GM21423 (cell line): ENCODE results near the gene ZC3H18.

Source experiments
- ATAC-seq: cut with Tn5 transposase; IDR thresholded peaks from one replicate; pipeline ENCODE4 v1.9.1; 2021; ENCODE audit warnings: mild to moderate bottlenecking, moderate library complexity; ENCODE audit not compliant: unreplicated experiment

Gene ZC3H18

GRCh38 chr16:88671806-88672205, 101.6 kb downstream of the ZC3H18 start:
- no peak for ATAC-seq

- no peak for ATAC-seq
Measured at GRCh38 chr16:88672776-88673175, 102.6 kb downstream of the ZC3H18 start.

DNA sequence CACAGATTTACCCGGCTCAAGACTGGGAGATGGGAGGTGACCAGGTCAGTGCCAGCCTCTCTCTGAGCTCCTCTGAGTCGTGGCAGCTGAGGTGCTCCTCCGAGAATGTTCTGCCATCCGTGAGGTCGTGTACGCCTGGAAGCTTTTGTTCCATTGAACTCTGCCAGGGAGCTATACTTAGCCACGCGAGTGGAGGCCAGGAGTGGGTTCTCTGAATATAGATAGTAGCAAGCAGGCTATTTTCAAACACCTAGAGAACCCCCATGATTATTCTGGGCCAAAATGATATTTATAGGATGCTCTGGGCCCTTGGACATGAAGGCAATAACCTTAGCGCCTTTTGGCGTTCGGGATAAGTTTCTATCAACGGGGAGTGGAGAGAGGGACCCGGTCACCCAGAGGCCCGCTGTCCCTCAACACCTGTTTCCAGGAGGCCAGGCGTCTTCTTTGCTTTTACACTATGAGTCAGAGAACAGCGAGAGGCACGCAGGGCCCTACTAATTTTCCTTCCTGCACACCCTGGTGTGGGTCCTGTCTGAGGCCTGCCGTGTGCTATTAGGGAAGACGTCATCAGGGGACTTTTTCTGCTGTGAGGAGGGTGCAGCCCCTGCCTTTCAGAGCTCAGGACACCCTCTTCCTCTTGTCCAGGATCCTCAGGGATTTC, 103.6 kb downstream of the ZC3H18 start:
- ATAC-seq = no peak

GRCh38 chr16:88676502-88677242, 106.5 kb downstream of the ZC3H18 start:
- no peak for ATAC-seq

DNA sequence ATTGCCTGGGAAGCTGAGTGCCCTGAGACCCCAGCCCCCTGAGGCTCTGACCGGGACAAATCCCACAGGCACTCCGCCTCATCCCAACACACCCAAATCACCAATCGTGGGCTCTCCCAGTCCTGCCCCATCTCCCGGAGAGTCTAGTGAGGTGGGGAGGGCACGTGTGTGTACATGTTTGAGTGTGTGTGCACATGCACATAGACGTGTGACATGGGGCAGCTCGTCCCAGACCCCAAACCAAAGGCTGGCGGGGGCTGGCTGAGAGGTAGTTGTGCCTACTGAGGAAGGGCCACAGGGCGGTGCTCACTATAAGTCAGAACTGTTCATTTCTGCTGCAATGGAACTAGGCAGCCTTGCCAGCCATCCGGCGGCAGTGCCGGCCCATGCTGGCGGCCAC, 107.5 kb downstream of the ZC3H18 start:
- ATAC-seq = no peak

DNA sequence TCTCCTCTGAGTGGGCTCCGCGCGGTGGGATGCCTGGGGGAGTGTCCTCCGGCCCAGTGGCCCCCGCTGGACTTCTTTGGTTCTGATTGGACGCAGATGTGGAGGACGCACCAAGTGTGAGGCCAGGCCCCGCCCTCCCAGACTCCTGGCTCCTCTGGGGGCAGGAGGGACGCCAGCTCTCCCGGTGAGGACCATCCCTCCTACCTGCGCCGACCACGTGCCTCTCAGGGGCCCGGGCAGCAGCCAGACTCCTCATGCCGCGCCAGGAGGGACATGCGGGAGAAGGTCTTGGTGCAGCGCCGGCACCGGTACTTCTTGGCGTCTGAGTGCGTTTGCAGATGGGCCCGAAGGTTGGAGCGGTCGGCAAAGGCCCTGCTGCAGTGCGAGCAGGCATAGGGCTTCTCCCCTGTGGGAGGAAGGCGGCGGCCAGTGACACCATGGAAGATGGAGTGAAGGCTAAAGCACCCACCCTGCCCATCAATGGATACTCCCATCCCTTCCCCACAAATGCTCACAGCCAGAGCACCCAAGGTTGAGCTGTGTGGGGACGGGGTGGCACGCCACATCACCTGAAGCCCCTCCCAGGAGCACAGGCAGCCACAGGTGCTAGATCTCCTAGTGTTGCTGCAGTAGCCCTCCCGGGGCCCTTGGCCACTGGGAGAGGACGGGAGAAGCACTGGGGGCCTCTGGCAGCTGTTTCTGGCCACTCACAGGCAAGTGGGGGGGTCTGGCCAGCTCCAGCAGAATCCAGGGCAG, 108.2 kb downstream of the ZC3H18 start:
- no peak for ATAC-seq

- no peak for ATAC-seq
Measured at GRCh38 chr16:88680554-88681083, 110.4 kb downstream of the ZC3H18 start.

DNA sequence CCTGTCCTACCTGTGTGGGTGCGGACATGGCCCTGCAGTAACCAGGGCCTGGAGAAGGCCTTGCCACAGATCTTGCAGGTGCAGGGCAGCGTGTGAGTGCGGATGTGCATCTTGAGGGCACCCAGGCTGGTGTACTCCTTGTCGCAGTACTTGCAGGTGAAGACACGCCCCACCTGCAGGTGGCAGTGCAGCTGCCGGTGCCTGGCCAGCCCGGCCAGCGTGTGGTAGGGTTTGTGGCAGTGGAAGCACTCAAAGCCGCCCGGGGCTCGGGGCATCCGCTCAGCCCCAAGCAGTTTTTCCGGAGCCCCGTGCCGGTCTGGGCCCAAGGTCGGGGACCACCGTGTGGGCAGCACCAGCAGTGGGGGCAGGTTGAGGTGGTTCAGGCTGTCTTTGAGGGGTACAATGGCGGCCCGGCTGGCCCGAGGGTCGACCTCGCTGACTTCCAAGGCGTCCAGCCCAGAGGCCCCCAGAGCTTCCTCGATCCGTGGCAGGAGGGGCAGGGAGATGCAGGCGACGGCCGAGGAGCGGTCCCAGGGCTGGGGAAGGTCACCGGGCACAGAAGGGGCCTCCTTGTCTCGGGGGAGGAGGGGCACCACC, 111.0 kb downstream of the ZC3H18 start:
- no peak for ATAC-seq
